ENCODE measurements around the gene ZNF692.
"Not testable (repeated sequence)": the region's sequence is repeated elsewhere in the genome, so short reads cannot be mapped to it uniquely, and the experiment has no call there.

The ZNF692 gene

DNA sequence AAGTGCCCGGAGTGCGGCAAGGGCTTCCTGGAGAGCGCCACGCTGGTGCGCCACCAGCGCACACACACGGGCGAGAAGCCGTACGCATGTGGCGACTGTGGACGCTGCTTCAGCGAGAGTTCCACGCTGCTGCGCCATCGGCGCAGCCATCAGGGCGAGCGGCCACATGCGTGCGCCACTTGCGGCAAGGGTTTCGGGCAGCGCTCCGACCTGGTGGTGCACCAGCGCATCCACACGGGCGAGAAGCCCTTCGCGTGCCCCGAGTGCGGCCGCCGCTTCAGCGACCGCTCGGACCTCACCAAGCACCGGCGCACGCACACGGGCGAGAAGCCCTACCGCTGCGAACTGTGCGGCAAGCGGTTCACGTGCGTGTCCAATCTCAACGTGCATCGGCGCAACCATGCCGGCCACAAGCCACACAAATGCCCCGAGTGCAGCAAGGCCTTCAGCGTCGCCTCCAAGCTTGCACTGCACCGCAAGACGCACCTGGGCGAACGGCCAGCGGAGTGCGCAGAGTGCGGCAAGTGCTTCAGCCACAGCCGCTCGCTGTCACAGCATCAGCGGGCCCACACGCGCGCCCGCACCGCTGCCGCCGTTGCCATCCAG, 10.8 kb downstream of the ZNF692 start:
- DNase-seq: no peak

DNA sequence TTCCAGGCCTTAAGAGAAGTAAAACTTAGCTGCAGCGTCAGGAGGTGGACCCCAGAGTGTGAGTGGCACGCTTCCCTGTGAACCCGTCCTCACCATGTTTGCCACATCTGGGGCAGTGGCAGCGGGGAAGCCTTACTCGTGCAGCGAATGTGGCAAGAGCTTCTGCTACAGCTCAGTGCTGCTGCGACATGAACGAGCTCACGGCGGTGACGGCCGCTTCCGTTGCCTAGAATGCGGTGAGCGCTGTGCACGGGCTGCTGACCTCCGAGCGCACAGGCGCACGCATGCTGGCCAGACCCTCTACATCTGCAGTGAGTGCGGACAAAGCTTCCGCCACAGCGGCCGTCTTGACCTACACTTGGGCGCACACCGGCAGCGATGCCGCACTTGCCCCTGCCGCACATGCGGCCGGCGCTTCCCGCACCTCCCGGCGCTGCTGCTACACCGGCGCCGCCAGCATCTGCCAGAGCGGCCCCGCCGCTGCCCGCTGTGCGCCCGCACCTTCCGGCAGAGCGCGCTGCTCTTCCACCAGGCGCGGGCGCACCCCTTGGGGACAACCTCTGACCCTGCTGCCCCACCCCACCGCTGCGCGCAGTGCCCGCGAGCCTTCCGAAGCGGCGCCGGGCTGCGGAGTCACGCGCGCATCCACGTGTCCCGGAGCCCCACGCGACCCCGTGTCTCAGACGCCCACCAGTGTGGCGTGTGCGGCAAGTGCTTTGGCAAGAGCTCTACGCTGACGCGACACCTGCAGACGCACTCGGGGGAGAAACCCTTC, 11.5 kb downstream of the ZNF692 start:
- DNase-seq: no peak

DNA sequence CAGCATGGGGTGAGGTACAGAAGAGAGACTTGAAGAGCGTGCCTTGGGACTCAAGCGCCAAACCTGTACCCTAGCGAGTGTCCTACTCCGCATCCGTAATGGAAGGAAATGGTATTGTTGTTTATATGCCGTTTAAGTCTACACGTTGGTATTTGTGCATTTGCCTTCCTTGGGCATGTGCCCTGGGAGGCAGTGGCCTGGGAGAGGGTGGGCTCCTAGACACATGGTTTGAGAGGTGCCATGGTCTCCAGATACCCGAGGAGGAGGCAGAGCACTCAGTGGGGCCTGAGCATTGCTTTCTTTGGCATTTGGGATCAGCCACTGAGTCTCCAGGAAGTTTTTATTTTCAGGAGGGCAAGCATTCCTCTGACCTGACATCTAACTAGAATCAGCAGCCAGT, 14.4 kb downstream of the ZNF692 start:
- no peak for DNase-seq

DNA sequence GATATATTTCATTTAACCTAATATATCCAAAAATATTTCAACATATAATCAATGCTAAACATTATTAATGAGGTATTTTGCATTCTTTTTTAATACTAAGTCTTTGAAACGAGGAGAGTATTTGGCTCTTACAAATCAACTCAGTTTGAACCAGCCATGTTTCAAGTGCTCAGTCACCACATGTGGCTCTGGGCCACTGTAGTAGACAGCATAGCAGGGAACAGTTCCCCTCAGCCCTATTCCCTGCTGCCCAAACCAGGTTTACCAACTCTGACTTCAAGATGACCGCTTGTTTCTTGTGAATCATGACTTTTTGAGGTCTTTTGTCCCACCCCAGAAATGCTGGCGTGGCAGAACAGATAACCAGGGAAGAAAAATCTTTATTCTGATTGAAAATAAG, 15.2 kb downstream of the ZNF692 start:
- DNase-seq: no peak

DNA sequence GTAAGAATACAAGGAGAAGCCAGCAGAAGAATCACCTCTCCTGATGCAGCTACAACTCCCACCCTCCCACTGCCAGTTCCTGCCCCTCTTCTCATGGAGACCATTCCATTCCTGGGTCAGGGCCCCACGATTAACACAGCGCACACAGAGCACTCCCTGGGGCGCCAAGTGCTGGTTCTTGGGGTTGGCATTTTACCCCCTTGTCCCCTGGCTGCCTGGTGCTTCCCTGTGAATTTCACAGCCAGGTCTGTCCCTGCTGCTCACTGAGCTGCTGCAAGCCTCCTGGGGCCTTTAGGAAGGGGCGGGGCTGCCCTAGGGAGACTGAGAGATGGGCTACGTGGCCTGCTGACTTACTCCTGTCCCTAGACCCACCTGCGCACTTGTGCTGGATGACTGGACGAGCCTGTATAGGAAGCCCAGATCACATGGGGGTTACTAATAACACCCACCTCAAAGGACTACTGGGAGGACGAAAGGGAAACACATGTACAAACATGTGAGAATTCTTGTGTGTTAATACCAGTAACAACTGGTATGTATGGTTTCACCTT, 16.0 kb downstream of the ZNF692 start:
- DNase-seq: no peak

DNA sequence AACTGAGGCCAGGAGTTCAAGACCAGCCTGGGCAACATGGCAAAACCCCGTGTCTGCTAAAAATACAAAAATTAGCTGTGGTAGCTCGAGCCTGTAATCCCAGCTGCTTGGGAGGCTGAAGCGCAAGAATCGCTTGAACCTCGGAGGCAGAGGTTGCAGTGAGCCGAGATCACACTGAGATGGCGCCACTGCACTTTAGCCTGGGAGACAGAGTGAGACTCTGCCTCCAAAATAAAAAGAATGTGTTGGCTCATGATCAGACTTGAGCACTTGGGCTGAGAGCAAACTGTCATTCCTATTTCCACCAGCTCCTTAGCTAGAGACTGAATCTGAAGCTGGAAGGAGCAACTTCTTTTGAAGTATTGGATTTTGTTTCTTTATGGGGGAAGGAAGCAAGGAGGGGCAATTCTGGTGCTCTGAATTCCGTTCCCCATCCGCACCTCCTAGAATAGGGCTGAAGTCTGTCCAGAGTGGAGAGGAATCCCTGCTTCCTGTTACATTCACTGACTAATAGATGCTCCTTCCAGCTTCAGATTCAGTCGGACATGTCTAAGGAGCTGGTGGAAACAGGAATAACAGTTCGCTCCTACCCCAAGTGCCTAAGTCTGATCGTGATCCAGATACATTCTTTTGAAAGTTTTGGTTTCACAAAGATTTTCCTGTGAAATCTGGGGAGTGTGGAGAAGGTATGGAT, 17.0 kb downstream of the ZNF692 start:
- no peak for DNase-seq

DNA sequence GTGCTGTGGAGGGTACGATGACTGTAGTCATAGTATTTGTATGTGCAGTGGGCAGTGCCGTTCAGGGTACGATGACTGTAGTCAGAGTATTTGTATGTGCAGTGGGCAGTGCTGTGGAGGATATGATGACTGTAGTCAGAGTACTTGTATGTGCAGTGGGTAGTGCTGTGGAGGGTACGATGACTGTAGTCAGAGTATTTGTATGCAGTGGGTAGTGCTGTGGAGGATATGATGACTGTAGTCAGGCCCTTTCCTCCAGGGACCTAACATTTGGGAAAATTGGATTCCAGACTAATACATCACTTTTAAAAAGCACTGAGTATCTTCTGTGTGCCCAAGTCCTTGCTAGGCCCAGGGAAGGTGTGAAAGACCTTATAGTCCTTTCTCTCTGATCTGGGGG, 17.9 kb downstream of the ZNF692 start:
- DNase-seq: no peak

DNA sequence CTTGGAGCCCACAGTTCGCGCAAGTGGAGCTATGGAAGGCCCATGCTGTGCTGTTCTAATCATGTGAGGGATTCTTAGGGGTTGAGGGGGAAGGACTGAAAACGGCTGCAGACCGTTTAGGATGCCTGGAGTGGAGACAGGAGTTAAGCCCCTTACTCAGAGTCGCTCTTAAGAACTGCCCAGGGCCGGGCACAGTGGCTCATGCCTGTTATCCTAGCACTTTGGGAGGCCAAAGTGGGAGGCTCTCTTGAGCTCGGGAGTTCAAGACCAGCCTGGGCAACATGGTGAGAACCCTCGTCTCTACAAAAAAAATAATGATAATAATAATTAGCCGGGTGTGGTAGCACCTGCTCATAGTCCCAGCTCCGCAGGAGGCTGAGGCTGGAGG, 19.7 kb downstream of the ZNF692 start:
- no peak for DNase-seq

DNA sequence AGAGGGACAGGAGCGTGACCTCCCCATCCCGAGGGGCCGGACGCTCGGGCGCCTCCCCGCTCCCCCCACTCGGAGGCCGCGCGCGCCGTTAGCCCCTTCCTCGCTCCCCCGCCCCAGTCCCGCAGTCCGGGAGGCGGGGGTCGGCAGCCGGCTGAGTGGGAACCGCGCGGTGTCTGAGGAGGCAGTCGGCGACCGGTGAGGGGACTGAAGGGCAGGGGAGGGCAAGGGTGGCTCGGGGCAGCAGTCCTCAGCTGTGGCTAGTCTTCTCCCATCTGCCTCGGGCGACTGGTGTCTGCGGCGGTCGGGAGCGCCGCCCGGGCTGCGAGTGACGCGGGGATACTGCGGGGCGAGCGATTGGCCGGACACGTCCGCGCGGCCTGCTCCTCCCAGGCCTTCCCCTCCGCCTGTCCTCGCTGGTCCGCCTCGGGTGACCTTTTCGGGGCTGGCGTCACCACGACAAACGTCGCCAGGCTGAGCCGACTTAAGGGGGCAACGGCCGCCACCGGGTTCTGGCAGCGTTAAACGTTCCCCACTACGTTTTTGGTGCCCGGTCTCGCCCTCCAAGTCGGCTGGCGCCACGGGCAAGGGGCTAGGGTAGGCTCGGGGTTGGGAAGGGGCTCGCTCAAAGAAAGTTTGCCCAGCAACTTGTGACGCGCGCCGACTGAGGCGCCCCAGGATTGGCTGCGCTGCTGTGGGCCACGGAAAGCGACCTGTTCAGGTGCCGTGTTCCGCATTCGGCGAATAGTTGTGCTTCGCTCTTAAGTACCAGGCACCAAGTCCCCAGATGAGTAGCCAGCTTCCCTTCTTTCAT, 20.3 kb downstream of the ZNF692 start:
- DNase-seq: peak; percentile 18 to 23

DNA sequence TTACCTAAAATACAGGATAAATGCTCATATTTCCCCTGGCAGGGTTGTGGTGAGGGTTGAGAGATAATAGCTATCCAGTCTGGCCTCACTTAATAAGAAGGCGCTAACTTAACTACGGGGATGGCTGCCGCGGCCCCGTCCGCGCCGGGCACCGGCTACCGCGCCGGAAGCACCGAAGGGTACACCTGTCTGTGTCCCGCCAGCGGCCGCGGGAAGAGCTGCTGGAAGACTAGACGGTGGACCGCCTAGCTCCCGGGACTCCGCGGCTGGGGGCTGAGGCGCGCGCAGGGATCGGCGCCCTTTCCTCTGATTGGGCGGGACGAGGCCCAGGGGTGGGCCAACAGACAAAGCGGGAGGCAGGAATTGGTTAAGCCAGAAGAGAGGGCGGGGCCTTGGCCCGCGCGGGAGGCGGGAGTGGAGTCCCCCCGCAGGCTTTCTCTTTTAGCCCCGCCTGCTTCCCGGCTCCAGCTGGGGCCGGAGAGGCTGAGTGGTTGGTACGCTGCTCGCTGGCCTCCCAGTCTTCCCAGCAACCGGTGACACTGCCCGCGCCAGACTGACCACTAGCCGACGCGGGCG, 21.0 kb downstream of the ZNF692 start, which contains the start of gene ZNF672:
ZNF672 (plus strand) TSS at position 444 of the 576 bp plus-strand sequence. CDS start 9,051 bp downstream, outside the sequence.
- DNase-seq: peak; percentile 79 to 82

DNA sequence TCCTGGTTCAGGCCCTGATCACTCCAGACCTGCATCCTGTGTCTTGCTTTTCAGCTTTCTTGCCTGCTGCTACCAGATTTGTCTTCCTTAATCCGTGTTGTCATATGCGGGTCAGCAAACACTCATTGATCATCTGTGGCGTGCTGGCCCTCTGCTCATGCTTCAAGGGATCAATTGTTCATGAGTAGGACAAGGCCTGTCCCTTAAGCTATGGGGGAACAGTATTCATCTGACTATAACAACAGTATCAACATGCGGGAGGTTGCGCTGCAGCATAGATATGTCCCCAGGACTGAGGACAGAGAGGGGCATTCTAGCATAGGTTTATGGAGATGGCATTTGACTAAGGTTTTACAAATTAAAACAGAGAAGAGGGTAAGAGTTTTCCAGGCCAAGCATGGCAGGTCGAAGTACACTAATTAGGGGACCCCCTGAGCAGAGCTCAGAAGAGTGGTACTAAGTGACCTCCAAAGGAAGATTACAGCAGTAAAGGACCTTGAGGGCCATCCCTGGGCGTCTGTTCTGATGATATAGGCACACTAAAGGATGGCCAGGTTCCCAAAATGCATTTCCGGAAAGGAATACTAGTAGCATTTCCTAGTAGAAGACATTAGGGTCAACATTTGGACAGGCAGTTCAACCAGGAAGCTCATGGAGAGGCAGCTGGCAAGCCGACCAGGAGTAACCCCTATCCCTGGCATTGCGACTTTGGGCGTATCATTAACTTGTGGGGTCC, 21.7 kb downstream of the ZNF692 start:
- no peak for DNase-seq

DNA sequence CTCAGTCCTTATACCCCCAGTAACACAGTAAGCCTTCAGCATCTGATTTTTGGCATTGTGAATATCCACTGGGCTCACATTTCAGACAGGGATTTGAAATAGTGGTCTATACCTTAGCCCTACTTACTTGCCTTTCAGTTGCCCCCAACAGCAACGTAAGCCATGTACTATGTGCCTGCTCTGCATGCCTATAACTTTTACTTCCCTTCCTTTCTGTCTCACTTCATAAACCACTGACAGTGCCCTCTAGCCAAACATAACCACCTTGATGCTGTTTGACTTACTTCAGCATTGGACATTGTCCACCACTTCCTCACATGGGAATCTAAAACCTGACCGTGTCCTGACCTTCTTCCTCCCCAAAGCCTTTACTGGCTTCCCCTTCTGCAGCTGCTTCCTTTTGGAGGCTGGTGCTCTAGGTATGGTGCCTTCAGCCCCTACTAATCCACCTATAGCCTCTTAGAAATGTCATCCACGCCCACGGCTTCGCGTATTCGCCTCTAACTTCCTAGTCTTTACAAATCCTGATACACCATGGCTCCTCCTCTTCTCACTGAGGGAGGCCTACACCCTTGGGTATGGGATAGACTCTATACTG, 24.4 kb downstream of the ZNF692 start:
- no peak for DNase-seq

DNA sequence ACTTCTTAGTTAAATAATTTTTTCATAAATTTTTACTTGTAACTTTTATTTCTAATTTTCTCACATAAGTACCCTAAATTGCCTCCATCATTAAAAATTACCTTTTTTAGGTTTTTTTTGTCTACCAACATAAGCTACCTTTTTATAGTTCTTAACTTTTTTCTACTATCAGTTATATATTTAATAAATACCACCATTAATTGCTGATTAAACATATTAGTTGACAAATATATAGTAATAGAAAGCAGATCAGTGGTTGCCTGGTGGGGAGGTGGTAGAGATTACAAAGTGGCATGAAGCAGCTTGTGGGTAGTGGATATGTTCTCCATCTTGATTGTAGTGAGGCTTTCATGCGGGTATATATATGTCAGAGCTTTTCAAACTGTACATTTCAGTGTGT, 27.0 kb downstream of the ZNF692 start:
- no peak for DNase-seq

DNA sequence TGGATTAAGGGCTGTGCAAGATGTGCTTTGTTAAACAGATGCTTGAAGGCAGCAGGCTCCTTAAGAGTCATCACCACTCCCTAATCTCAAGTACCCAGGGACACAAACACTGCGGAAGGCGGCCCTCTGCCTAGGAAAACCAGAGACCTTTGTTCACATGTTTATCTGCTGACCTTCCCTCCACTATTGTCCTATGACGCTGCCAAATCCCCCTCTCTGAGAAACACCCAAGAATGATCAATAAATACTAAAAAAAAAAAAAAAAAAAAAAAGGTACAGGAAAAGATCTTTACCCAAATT, 28.2 kb downstream of the ZNF692 start:
- DNase-seq: not testable (repeated sequence)

DNA sequence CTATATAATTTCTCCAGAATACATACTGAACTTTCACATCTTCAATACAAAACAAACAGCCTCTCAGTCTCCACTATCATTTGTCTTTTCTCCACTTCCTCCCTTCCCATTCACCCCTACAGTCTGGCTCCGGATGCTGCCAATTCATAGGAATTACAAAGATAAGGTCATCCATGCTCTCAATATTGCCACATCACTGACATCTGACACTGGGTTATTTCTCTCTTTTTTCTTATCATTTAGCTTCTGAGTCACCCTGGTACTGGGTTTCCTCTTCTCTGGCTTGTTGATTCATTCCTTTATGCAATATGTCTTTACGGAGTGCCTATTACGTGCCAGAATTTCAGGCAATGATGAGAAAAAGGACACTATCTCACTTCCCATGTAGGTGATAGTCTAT, 30.0 kb downstream of the ZNF692 start:
- DNase-seq: no peak

DNA sequence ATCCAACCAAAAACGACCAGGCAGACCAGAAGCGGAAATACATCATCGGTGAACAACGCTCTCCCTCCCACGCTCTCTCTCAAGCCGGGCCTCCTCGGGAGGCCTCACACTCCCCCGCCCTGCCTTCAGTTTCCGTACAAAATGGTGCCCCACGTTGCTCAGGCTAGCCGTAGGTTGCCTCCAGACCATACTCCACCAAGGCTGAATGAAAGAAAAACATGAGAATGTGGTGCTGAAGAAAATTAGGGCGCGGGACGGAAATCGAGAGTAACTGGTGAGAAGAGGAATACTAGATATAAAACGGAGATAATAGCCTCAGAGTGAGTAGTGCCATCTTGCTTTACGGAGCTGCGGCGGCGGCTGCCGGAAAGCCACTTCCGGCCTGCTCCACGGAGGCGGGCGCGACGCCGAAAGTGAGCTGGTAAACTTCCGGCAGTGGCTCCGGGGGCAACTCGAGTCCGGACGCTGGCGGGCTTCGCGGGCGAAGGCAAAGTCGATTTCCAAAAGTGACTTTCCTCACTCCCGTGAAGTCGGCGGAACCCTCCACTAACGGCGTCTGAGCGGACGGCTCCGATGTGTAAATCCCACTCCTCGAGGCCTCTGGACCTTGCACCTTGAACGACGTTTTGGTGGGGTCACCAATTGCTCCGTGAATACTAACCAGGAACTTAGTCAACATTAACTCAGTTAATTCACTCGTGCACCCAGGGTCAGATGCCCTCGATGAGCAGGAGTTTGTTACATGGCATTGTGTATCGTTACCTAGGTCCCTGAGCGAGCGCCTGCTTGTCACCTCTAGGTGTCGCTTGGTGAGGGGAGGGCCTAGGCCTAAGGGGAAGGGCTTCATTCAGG, 32.8 kb downstream of the ZNF692 start, which contains the start of gene SH3BP5L:
SH3BP5L (minus strand) TSS at position 7 of the 852 bp plus-strand sequence. CDS start 980 bp downstream, outside the sequence.
- DNase-seq: peak; percentile 54 to 55

DNA sequence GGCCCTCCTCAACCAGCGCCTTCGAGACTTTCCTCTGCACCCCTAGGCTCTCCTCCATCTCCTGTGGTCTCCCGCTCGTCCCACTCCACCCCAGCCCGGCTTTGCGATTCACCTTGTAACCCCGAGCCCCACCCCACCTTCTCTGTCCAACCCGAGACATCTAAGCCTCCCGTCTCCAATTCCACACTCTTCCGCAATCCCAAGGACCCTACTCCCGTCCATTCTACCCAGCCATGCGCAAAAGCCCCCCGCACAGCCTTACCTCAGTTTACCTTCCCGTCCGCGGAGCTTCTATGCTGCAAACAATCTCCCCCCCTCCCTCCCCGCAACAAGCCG, 33.3 kb downstream of the ZNF692 start:
- DNase-seq: no peak

DNA sequence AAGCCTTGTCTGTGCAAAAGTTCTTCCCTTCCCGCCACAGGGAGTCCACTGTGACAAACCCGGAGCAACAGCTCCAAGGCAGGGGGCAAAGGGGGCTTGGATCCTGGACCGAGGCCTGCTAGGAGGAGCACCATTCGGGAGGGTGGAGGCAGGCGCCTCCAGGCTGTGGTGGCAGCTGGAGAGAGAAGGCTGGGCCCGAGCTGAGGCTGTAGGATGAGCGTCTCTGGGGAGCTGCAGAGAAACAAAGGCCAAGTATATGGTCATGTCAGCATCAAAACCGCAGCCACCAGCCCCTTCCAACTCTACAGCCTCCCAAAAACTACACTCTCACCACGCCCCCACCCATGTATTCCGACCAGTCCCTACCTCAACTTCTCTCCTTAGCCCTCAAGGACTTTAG, 33.7 kb downstream of the ZNF692 start:
- no peak for DNase-seq

DNA sequence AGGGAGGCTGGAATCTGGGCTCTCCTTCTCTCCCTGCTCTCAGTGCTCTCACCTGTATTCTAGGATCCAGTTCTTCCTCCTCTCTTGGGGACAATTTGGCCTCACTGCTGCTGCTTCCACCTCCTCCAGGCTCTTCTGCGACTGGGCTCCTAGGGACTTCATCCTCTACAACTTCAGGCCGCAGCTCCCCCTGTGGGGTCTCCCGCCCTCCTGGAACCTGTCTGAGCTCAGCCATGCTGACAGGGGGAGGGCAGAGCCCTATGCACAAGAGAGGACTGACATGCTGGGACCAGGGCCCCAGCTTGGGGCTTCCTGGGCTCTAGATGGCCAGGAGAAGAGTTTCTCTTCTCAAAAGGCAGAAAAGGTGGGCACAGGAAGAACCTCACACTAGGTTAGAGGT, 34.2 kb downstream of the ZNF692 start:
- no peak for DNase-seq

DNA sequence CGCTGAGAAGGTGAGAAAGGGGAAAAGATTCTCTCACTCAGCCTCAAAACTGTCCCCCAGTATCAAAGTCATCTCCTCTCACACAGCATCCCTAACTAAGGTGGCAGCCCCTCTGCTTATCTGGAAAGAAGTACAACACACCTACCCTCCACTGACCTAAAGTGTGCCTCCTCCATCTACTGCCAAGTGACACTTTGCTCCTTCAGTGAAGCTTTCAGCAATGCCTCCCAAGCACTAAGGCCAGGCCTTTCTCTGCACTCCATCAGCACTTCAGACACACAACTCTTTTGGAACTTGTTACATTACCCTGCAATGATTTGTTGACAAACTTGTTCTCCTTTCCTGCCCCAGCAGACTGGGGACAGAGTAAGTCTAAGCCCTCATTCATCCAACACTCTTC, 34.6 kb downstream of the ZNF692 start:
- DNase-seq: no peak
